Body of pancreas (tissue), 4 donors: ENCODE results near the gene GIPC2. TPM values are rescaled to one million over a fixed set of nuclear protein-coding genes. Genes with fewer than 3 reads are reported as not detected.

Experiments
- ATAC-seq: fragments of 150-250 bp; one replicate; pipeline ENCODE4 v1.9.1; 2016
- DNase-seq, 4 donors: peaks; one replicate each; pipeline ENCODE4 v3.0.0-alpha.2; 2019
- H3K27ac ChIP-seq, 4 donors: fragments of 200-600 bp; sonication (generic); 1 replicate in 3 of 4; 2 replicates in 1 of 4; pipeline versions ENCODE4 v1.5.1 to v1.6.1; 2016 to 2019; ENCODE audit warnings: mild to moderate bottlenecking in 1 of 4, mixed read lengths in 1 of 4, moderate library complexity in 1 of 4
- H3K27me3 ChIP-seq, 2 donors: fragments of 200-600 bp; sonication (generic); one replicate each; pipeline ENCODE4 v1.6.0; 2016; ENCODE audit warnings: mild to moderate bottlenecking in 1 of 2
- H3K36me3 ChIP-seq, 2 donors: fragments of 200-600 bp; sonication (generic); replicated peaks in 1 of 2; 2 replicates each; pipeline ENCODE4 v1.5.1; 2016; ENCODE audit warnings: low read depth in 2 of 2; ENCODE audit not compliant: insufficient read depth in 1 of 2
- H3K4me1 ChIP-seq: fragments of 200-600 bp; sonication (generic); one replicate; pipeline ENCODE4 v1.6.0; 2016
- H3K4me3 ChIP-seq, 2 donors: fragments of 200-600 bp; sonication (generic); 1 replicate in 1 of 2; 2 replicates in 1 of 2; pipeline ENCODE4 v1.5.1; 2016 to 2019
- H3K9me3 ChIP-seq, 3 donors: fragments of 200-600 bp; sonication (generic); 1 replicate in 2 of 3; 2 replicates in 1 of 3; pipeline ENCODE4 v1.5.1; 2016
- POLR2A ChIP-seq, 3 donors: fragments of 450-650 bp; IDR thresholded peaks; one replicate each; pipeline ENCODE4 v1.6.1; 2016; ENCODE audit warnings: antibody characterized with exemption in 3 of 3, mild to moderate bottlenecking in 2 of 3
- whole genome bisulfite sequencing, 2 donors: methylation state at CpG; one replicate each; pipeline ENCODE4 v1.1.5; 2017; 5-methylcytosine and 5-hydroxymethylcytosine counted together
- intact Hi-C: fragments of 100-400 bp; cut with DNase I; formaldehyde crosslinking; loops from one replicate; pipeline ENCODE4 v1.15.1; 2023
- total RNA-seq, 2 donors: library from RNA; depleted of rRNA; stranded (reverse); fragments of >200 nt; gene quantifications; one replicate each; pipeline ENCODE4 v1.1.0, GENCODE V29; 2016
- TF ChIP-seq, protein P1 (sequence below), 7 experiments: fragments of 450-650 bp in 4 of 7; fragments of 200-600 bp in 3 of 7; sonication (generic) in 3 of 7; IDR thresholded peaks; one replicate each; pipeline ENCODE4 v1.5.1; 2016 to 2019; ENCODE audit warnings: antibody characterized with exemption in 7 of 7

GIPC2 gene
- total RNA-seq, 2 donors from 2014 or later, result 19.2 to 20.1 TPM

DNA sequence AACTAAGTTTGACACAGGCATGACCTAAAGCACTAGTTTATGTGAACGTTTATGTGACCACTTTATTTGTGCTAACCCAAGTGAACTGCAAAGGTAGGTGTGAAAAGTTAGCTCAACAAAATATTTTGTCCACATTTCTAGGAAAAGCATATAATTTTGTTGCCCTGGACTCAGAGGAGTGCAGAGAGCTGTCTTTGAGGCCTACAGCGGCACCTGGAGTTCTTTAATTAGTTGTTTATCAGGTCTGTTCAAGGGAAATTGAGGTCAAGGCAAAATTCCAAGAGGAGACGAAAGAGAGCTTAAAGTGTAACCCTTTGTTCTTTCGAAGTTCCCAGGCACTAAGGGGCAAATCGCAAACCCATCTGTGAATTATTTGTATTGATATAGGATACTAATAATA, 1.3 kb downstream of the GIPC2 start:
- ATAC-seq (peak; percentile 57), DNase-seq (peak; percentile 53 to 78 (median 62))
- peak overlapping the region in 3 of 4 donors; percentile 95 to 97 (median 95) for H3K27ac ChIP-seq
- TF ChIP-seq, protein P1, sequence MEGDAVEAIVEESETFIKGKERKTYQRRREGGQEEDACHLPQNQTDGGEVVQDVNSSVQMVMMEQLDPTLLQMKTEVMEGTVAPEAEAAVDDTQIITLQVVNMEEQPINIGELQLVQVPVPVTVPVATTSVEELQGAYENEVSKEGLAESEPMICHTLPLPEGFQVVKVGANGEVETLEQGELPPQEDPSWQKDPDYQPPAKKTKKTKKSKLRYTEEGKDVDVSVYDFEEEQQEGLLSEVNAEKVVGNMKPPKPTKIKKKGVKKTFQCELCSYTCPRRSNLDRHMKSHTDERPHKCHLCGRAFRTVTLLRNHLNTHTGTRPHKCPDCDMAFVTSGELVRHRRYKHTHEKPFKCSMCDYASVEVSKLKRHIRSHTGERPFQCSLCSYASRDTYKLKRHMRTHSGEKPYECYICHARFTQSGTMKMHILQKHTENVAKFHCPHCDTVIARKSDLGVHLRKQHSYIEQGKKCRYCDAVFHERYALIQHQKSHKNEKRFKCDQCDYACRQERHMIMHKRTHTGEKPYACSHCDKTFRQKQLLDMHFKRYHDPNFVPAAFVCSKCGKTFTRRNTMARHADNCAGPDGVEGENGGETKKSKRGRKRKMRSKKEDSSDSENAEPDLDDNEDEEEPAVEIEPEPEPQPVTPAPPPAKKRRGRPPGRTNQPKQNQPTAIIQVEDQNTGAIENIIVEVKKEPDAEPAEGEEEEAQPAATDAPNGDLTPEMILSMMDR (IDR thresholded peaks at IDR 0.05), result peak in 5 of 7 experiments; percentile 11 to 65 (median 54)
- TF ChIP-seq POLR2A (IDR thresholded peaks at IDR 0.05), result no peak
- no peaks in the 10 kb centered on the region for H3K27me3 ChIP-seq
- WGBS, 2 donors, result 14 to 17% methylated on average over 5 of the region's 5 CpGs
- peaks cover 51% of the 10 kb centered on the region for H3K4me1 ChIP-seq
- intact Hi-C loops, result no loop called here
- H3K36me3 ChIP-seq, result no peaks in the 10 kb centered on the region
- H3K9me3 ChIP-seq, result no peaks in the 10 kb centered on the region
- H3K4me3 ChIP-seq, result peak overlapping the region in 1 of 2 donors; percentile 43

DNA sequence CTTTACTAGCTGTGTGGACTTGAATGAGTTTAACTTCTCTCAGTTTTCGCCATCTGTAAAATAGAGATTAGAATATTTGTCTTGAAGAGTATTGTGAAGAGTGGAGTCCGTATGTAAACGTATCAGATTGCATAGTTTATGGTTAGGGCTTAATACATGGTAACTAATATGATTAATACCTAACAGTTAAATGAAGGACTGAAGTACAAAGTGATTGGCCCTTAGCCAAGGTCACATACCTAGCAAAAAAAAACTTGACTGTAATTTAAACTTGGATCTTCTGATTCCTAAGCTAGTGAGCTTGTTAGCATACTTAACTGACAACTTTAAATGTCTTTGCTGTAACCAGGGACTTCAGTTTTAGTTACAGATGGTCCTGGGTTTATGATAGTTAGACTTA, 1.9 kb downstream of the GIPC2 start:
- Histone ChIP-seq H3K36me3 (no peaks in the 10 kb centered on the region), H3K27me3 (no peaks in the 10 kb centered on the region), H3K4me1 (peaks cover 51% of the 10 kb centered on the region), H3K27ac (peak overlapping the region in 3 of 4 donors; percentile 95 to 97 (median 95)), H3K9me3 (no peaks in the 10 kb centered on the region), H3K4me3 (peak overlapping the region in 1 of 2 donors; percentile 43)
- ATAC-seq (no peak), DNase-seq (no peak)
- no peak for TF ChIP-seq POLR2A (IDR thresholded peaks at IDR 0.05)
- TF ChIP-seq, protein P1 (IDR thresholded peaks at IDR 0.05), result no peak
- intact Hi-C loops, result no loop called here
- 15 to 22% methylated on average over 3 of the region's 3 CpGs for WGBS, 2 donors

DNA sequence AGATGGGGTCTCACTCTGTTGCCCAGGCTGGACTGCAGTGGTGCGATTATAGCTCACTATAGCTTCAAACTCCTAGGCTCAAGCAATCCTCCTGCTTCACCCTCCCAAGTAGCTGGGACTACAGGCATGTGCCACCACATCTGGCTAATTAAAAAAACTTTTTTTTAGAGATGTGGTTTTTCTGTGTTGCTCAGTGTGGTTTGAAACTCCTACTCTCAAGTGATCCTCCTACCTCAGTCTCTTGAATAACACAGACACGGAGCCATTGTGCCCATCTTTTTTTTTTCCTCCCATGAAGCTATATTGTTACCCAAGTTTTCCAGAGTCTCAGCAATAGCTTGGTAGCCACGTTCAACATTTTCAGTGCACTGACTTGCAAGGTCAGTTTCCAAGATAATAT, 2.7 kb downstream of the GIPC2 start:
- peaks cover 53% of the 10 kb centered on the region for H3K4me1 ChIP-seq
- DNase-seq, result no peak
- H3K4me3 ChIP-seq, result no peak overlapping the region
- H3K27ac ChIP-seq, result peak overlapping the region in 2 of 4 donors; percentile 95 to 97
- no peak for ATAC-seq
- H3K36me3 ChIP-seq, result no peaks in the 10 kb centered on the region
- no peaks in the 10 kb centered on the region for H3K9me3 ChIP-seq
- intact Hi-C loops, result no loop called here
- 53 to 57% methylated on average over 3 of the region's 3 CpGs for WGBS, 2 donors
- TF ChIP-seq, protein P1 (IDR thresholded peaks at IDR 0.05), result no peak
- no peak for TF ChIP-seq POLR2A (IDR thresholded peaks at IDR 0.05)
- no peaks in the 10 kb centered on the region for H3K27me3 ChIP-seq

DNA sequence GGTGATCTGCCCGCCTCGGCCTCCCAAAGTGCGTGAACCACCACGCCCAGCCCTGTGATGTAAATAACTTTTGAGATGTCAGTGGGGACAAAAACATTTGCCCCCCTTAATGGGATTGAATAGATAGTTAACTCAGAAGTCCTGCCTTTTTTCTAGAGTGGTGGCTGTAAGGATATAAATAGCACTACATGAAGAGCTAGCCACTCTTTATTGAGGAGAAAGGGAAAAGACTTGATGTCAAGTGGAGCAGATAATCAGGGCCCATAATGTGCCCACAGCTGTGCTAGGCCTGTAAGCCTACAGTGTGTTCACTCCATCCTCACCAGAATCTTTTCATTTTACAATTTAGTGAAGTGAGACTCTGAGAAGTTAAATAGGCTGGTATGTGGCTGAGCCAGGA, 3.6 kb downstream of the GIPC2 start:
- WGBS, 2 donors, result 77 to 98% methylated on average over 4 of the region's 4 CpGs
- Histone ChIP-seq H3K27me3 (no peaks in the 10 kb centered on the region), H3K4me1 (peaks cover 51% of the 10 kb centered on the region), H3K27ac (no peak overlapping the region), H3K9me3 (no peaks in the 10 kb centered on the region), H3K36me3 (no peaks in the 10 kb centered on the region), H3K4me3 (no peak overlapping the region)
- ATAC-seq (no peak), DNase-seq (no peak)
- intact Hi-C loops, result no loop called here
- no peak for TF ChIP-seq POLR2A (IDR thresholded peaks at IDR 0.05)
- TF ChIP-seq, protein P1 (IDR thresholded peaks at IDR 0.05), result no peak

DNA sequence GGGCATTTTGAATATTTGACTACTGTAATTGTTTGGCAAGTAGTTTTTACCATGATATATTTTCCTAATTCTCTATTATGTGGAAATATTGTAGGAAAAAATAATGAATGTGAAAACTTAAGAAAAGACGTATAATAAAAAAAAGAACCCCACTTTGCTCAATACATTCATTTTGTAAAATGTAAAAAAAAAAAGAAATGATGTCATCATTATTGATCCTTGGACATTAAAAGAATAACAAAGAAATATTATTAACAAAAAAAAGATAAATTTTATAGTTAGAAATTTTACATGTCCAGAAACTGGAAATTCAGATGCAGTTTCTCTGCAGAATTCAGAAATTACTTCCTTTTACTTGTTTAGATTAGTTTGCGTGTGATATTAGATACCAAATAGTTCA, 5.2 kb downstream of the GIPC2 start:
- ATAC-seq (no peak), DNase-seq (no peak)
- Histone ChIP-seq H3K27ac (no peak overlapping the region), H3K4me3 (no peak overlapping the region), H3K4me1 (peaks cover 66% of the 10 kb centered on the region), H3K27me3 (no peaks in the 10 kb centered on the region), H3K36me3 (no peaks in the 10 kb centered on the region), H3K9me3 (no peaks in the 10 kb centered on the region)
- TF ChIP-seq, protein P1 (IDR thresholded peaks at IDR 0.05), result no peak
- no peak for TF ChIP-seq POLR2A (IDR thresholded peaks at IDR 0.05)
- intact Hi-C loops, result loop anchor here (10.0 kb wide), 1 partner anchor 64 kb away; no protein-coding TSS in a partner anchor
- 83 to 89% methylated on average over 2 of the region's 2 CpGs for WGBS, 2 donors
